HepG2 (cell line): ENCODE results near the gene PDK2. TPM values are rescaled to one million over a fixed set of nuclear protein-coding genes. Genes with fewer than 3 reads are reported as not detected.

Experiments used
- ATAC-seq: fragments of 200-7000 bp; cut with Tn5 transposase; 3 replicates; pipeline ENCODE4 v1.9.1; 2020; ENCODE audit warnings: mild to moderate bottlenecking, moderate library complexity
- BruUV-seq: library from RNA; stranded (reverse); fragments of 400-500 nt; replicated peaks from 2 replicates; lab custom pipeline; 2021; lab: Mats Ljungman, UMichigan
- CTCF ChIA-PET: fragments of 300-600 bp; formaldehyde crosslinking; extraction: SDS; loops from one replicate; lab custom pipeline; 2021; ENCODE audit warnings: low total read pairs, inconsistent platforms, low intra/inter-chr PET ratio; lab: Yijun Ruan, JAX
- POLR2A ChIA-PET: fragments of 350-600 bp; sonication (Branson Sonifier 250); formaldehyde crosslinking; loops from one replicate; lab custom pipeline; 2020; ENCODE audit warnings: antibody characterized with exemption, inconsistent platforms; lab: Yijun Ruan, JAX
- DNase-seq: peaks from one replicate; pipeline ENCODE4 v3.0.0-alpha.2; 2015; ENCODE audit warnings: low spot score
- FAIRE-seq: peaks from 3 replicates; lab custom pipeline; 2011; peaks lifted over from hg19 to GRCh38; lab: Jason Lieb, UNC
- H2AFZ ChIP-seq: one replicate; pipeline ENCODE4 v1.6.1; 2011; ENCODE audit warnings: low read length, inconsistent platforms
- H3K27ac ChIP-seq: fragments of 300-600 bp; 3 replicates; pipeline ENCODE4 v1.8.0; 2011; ENCODE audit warnings: mixed run types, mild to moderate bottlenecking, mixed read lengths, low read length, inconsistent platforms; ENCODE audit not compliant: insufficient read depth; ENCODE audit errors: extremely low read length
- H3K27me3 ChIP-seq, 2 experiments: fragments of 200-600 bp in 1 of 2; 2 replicates in 1 of 2; 3 replicates in 1 of 2; pipeline versions ENCODE4 v1.6.0 to v1.8.0; 2011; ENCODE audit warnings: low read length in 2 of 2, mild to moderate bottlenecking in 2 of 2, moderate library complexity in 2 of 2, inconsistent platforms in 1 of 2; ENCODE audit not compliant: insufficient read depth in 2 of 2, control insufficient read depth in 1 of 2
- H3K36me3 ChIP-seq, 2 experiments: fragments of 200-600 bp in 1 of 2; replicated peaks in 1 of 2; 2 replicates in 1 of 2; 3 replicates in 1 of 2; pipeline versions ENCODE4 v1.5.1 to v1.8.0; 2011; ENCODE audit warnings: low read length in 2 of 2, inconsistent platforms in 1 of 2; ENCODE audit not compliant: insufficient read depth in 2 of 2, control insufficient read depth in 1 of 2
- H3K4me1 ChIP-seq: 2 replicates; pipeline ENCODE4 v1.5.1; 2012; ENCODE audit warnings: low read length, inconsistent platforms; ENCODE audit not compliant: insufficient read depth
- H3K4me2 ChIP-seq: 2 replicates; pipeline ENCODE4 v1.6.0; 2011; ENCODE audit warnings: low read depth, low read length, inconsistent platforms
- H3K4me3 ChIP-seq, 3 experiments: fragments of 200-600 bp in 1 of 3; sonication (generic), shearing (Covaris generic) in 1 of 3; replicated peaks in 1 of 3; 2 replicates each; pipeline ENCODE4 v1.5.1; 2011 to 2016; ENCODE audit warnings: low read length in 3 of 3, inconsistent platforms in 2 of 3, low read depth in 2 of 3, mild to moderate bottlenecking in 2 of 3, control low read depth in 1 of 3, mixed read lengths in 1 of 3; ENCODE audit not compliant: insufficient read depth in 1 of 3
- H3K79me2 ChIP-seq: one replicate; pipeline ENCODE4 v1.6.1; 2011; ENCODE audit warnings: low read length, inconsistent platforms; ENCODE audit not compliant: insufficient read depth
- H3K9ac ChIP-seq: 2 replicates; pipeline ENCODE4 v1.6.0; 2011; ENCODE audit warnings: mild to moderate bottlenecking, low read depth, low read length, inconsistent platforms; ENCODE audit not compliant: insufficient read depth
- H3K9me3 ChIP-seq: 2 replicates; pipeline ENCODE4 v1.5.1; 2012; ENCODE audit warnings: mild to moderate bottlenecking, low read length
- H4K20me1 ChIP-seq: 2 replicates; pipeline ENCODE4 v1.6.0; 2011; ENCODE audit warnings: inconsistent platforms, mild to moderate bottlenecking, low read length, moderate library complexity; ENCODE audit not compliant: insufficient read depth
- AGO1 ChIP-seq: fragments of 200-400 bp; formaldehyde crosslinking; IDR thresholded peaks from 2 replicates; pipeline ENCODE4 v1.6.1; 2017; ENCODE audit warnings: mild to moderate bottlenecking, low read depth, low read length, moderate library complexity; ENCODE audit not compliant: poor library complexity, severe bottlenecking
- ARNTL ChIP-seq: sonication (generic); formaldehyde crosslinking; IDR thresholded peaks from 2 replicates; pipeline ENCODE4 v1.4.0; 2020; ENCODE audit warnings: mild to moderate bottlenecking, missing genetic modification reagents
- CBX5 ChIP-seq: sonication (generic); formaldehyde crosslinking; IDR thresholded peaks from 2 replicates; pipeline ENCODE4 v1.4.0; 2020; ENCODE audit warnings: missing genetic modification reagents, borderline replicate concordance
- U2AF1 ChIP-seq: fragments of 200-400 bp; formaldehyde crosslinking; optimal IDR thresholded peaks from 2 replicates; pipeline ENCODE3; 2017; ENCODE audit warnings: mild to moderate bottlenecking, low read depth, low read length
- ZNF230 ChIP-seq: sonication (generic); formaldehyde crosslinking; IDR thresholded peaks from 2 replicates; pipeline ENCODE4 v1.4.0; 2020; ENCODE audit warnings: mild to moderate bottlenecking, missing genetic modification reagents
- ZNF317 ChIP-seq: sonication (generic); formaldehyde crosslinking; IDR thresholded peaks from 2 replicates; pipeline ENCODE4 v1.5.0; 2020; ENCODE audit warnings: mild to moderate bottlenecking, missing genetic modification reagents
- ZNF331 ChIP-seq: sonication (generic); formaldehyde crosslinking; IDR thresholded peaks from 2 replicates; pipeline ENCODE4 v1.4.0; 2020; ENCODE audit warnings: missing genetic modification reagents
- WGBS: methylation state at CpG from one replicate; pipeline ENCODE4 v1.1.6; 2017; ENCODE audit warnings: low lambda C conversion rate; 5-methylcytosine and 5-hydroxymethylcytosine counted together
- in situ Hi-C: cut with HindIII; loops from 2 replicates; pipeline ENCODE4 v1.10.0; 2017; ENCODE audit warnings: low pct_unique_long_range_greater_than_20kb; ENCODE audit not compliant: extremely low pct_ligation_motif_present
- intact Hi-C: fragments of 100-400 bp; cut with micrococcal nuclease; formaldehyde crosslinking; loops from one replicate; pipeline ENCODE4 v1.10.0; 2022; ENCODE audit not compliant: unreplicated experiment
- polyA plus RNA-seq, 8 experiments: library from polyadenylated mRNA; depleted of rRNA in 3 of 8; stranded (reverse) in 7 of 8; unstranded in 1 of 8; fragments of >200 nt; fragmentation: Illumina TruSeq in 4 of 8; extraction: Trizol in 4 of 8; gene quantifications; 2 replicates each; pipeline versions ENCODE4 v1.2.1 to v1.2.3, GENCODE V29; 2011 to 2016; ENCODE audit warnings: low read depth in 4 of 8, missing spikeins in 1 of 8, mixed read lengths in 1 of 8; ENCODE audit not compliant: insufficient read depth in 1 of 8
- total RNA-seq, 5 experiments: library from RNA; depleted of rRNA; stranded (reverse); fragments of >200 nt; fragmentation: Illumina TruSeq; extraction: Trizol; gene quantifications; 2 replicates each; pipeline ENCODE4 v1.2.3, GENCODE V29; 2016; ENCODE audit warnings: low read depth in 1 of 5

Gene PDK2
- total and polyA plus RNA-seq, 2 of the 13 experiments (the other 11 are each of a cell fraction or from before 2014, with no cell fraction given) = 18.5 to 59.7 TPM

- TF ChIP-seq CBX5 (CRISPR knock-in tag) (no peak), ARNTL (CRISPR knock-in tag) (no peak), ZNF230 (no peak), ZNF317 (no peak)
Observed at GRCh38 chr17:50070908-50071680, 24.1 kb upstream of the PDK2 start (continued).

- ChIA-PET CTCF (no interaction called here), POLR2A (no interaction called here)
- Histone ChIP-seq H3K79me2 (no peaks in the 10 kb centered on the region), H3K36me3 (no peaks in the 10 kb centered on the region), H3K9me3 (no peaks in the 10 kb centered on the region), H3K27ac (no peak overlapping the region), H3K4me3 (no peak overlapping the region), H3K4me1 (no peaks in the 10 kb centered on the region), H3K4me2 (no peak overlapping the region), H3K9ac (no peak overlapping the region), H4K20me1 (no peaks in the 10 kb centered on the region; the same call in 1 of the 2 replicates), H2AFZ (no peak overlapping the region), H3K27me3 (peaks cover 0 to 20% of the 10 kb centered on the region in 2 experiments; a peak in 2 of 5 replicates)
- DNase-seq = no peak
- FAIRE-seq = no peak
- WGBS = 40% methylated on average over 6 of the region's 6 CpGs
- TF ChIP-seq ZNF331 = peak; percentile 99
- TF ChIP-seq U2AF1 = no peak
- TF ChIP-seq AGO1 = no peak
- intact Hi-C loops = no loop called here
- no TSS peak for BruUV-seq
- in situ Hi-C loops = no loop called here
- ATAC-seq = no peak
Observed at GRCh38 chr17:50071692-50072091, 23.5 kb upstream of the PDK2 start.
